Measurements from ENCODE around the gene ARHGAP8. TPM values are rescaled to one million over a fixed set of nuclear protein-coding genes. Genes with fewer than 3 reads are reported as not detected.

ARHGAP8 gene
- total and polyA plus RNA-seq, 2 of the 13 experiments (the other 11 are each of a cell fraction or from before 2014, with no cell fraction given): 0.07 TPM; not detected in 1

DNA sequence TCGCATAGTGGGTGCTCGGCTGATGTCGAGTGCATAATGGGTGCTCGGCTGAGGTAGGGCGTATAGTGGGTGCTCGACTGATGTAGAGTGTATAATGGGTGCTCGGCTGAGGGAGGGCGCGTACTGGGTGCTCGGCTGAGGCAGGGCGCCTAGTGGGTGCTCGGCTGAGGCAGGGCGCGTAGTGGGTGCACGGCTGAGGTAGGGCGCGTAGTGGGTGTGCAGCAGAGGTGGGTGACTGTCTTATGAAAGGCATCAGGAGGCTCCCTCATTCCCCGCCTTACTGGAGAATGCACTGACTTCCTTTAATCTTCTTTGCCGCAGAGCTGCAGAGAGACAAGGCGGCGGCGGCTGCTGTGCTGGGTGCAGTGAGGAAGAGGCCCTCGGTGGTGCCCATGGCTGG is 33.8 kb downstream of the ARHGAP8 start (continued):
- TF ChIP-seq, protein P1, sequence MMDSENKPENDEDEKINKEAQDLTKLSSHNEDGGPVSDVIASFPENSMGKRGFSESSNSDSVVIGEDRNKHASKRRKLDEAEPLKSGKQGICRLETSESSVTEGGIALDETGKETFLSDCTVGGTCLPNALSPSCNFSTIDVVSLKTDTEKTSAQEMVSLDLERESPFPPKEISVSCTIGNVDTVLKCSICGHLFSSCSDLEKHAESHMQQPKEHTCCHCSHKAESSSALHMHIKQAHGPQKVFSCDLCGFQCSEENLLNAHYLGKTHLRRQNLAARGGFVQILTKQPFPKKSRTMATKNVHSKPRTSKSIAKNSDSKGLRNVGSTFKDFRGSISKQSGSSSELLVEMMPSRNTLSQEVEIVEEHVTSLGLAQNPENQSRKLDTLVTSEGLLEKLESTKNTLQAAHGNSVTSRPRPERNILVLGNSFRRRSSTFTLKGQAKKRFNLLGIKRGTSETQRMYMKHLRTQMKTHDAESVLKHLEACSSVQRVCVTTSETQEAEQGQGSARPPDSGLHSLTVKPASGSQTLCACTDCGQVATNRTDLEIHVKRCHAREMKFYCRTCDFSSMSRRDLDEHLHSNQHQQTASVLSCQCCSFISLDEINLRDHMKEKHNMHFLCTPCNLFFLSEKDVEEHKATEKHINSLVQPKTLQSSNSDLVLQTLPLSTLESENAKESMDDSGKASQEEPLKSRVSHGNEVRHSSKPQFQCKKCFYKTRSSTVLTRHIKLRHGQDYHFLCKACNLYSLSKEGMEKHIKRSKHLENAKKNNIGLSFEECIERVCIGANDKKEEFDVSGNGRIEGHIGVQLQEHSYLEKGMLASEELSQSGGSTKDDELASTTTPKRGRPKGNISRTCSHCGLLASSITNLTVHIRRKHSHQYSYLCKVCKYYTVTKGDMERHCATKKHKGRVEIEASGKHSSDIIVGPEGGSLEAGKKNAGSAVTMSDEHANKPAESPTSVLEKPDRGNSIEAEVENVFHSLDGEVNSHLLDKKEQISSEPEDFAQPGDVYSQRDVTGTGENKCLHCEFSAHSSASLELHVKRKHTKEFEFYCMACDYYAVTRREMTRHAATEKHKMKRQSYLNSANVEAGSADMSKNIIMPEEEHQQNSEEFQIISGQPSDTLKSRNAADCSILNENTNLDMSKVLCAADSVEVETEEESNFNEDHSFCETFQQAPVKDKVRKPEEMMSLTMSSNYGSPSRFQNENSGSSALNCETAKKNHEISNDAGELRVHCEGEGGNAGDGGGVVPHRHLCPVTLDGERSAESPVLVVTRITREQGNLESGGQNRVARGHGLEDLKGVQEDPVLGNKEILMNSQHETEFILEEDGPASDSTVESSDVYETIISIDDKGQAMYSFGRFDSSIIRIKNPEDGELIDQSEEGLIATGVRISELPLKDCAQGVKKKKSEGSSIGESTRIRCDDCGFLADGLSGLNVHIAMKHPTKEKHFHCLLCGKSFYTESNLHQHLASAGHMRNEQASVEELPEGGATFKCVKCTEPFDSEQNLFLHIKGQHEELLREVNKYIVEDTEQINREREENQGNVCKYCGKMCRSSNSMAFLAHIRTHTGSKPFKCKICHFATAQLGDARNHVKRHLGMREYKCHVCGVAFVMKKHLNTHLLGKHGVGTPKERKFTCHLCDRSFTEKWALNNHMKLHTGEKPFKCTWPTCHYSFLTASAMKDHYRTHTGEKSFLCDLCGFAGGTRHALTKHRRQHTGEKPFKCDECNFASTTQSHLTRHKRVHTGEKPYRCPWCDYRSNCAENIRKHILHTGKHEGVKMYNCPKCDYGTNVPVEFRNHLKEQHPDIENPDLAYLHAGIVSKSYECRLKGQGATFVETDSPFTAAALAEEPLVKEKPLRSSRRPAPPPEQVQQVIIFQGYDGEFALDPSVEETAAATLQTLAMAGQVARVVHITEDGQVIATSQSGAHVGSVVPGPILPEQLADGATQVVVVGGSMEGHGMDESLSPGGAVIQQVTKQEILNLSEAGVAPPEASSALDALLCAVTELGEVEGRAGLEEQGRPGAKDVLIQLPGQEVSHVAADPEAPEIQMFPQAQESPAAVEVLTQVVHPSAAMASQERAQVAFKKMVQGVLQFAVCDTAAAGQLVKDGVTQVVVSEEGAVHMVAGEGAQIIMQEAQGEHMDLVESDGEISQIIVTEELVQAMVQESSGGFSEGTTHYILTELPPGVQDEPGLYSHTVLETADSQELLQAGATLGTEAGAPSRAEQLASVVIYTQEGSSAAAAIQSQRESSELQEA (CRISPR knock-in tag; IDR thresholded peaks at IDR 0.05; ENCODE audit: not compliant biosample characterization): no peak
- TF ChIP-seq SRSF4 (IDR thresholded peaks at IDR 0.05; ENCODE audit: low read depth, low read length, poor library complexity, severe bottlenecking) (no peak), ZNF660 (CRISPR knock-in tag; IDR thresholded peaks at IDR 0.05; ENCODE audit: borderline replicate concordance, low read depth) (no peak), FOXP1 (IDR thresholded peaks at IDR 0.05) (no peak), FOXP1 (CRISPR knock-in tag; IDR thresholded peaks at IDR 0.05) (no peak), ZNF510 (CRISPR knock-in tag; IDR thresholded peaks at IDR 0.05; ENCODE audit: low read depth) (no peak), RAD21 (CRISPR knock-in tag; IDR thresholded peaks at IDR 0.05) (no peak), SRF (IDR thresholded peaks at IDR 0.05; ENCODE audit: low read depth, low read length) (no peak), HES4 (CRISPR knock-in tag; IDR thresholded peaks at IDR 0.05; ENCODE audit: borderline replicate concordance) (no peak)
- TF ChIP-seq, protein P2, sequence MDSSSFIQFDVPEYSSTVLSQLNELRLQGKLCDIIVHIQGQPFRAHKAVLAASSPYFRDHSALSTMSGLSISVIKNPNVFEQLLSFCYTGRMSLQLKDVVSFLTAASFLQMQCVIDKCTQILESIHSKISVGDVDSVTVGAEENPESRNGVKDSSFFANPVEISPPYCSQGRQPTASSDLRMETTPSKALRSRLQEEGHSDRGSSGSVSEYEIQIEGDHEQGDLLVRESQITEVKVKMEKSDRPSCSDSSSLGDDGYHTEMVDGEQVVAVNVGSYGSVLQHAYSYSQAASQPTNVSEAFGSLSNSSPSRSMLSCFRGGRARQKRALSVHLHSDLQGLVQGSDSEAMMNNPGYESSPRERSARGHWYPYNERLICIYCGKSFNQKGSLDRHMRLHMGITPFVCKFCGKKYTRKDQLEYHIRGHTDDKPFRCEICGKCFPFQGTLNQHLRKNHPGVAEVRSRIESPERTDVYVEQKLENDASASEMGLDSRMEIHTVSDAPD (CRISPR knock-in tag; IDR thresholded peaks at IDR 0.05): no peak
- TF ChIP-seq, protein P3, sequence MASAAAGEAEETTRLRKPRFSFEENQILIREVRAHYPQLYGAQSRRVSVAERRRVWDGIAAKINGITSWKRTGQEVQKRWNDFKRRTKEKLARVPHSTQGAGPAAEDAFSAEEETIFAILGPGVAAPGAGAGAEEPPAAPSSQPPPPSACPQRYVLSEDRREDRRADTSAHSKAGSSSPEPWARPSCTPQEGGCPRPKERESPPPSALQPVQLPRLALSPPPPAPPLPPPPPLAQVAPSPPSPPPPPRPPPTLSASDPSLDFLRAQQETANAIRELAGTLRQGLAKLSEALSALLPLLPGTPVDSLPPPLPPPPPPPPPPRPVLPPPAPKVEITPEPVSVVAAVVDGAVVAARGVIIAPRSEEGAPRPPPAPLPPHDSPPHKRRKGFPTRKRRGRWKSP (CRISPR knock-in tag; IDR thresholded peaks at IDR 0.05): no peak
- TF ChIP-seq, protein P4, sequence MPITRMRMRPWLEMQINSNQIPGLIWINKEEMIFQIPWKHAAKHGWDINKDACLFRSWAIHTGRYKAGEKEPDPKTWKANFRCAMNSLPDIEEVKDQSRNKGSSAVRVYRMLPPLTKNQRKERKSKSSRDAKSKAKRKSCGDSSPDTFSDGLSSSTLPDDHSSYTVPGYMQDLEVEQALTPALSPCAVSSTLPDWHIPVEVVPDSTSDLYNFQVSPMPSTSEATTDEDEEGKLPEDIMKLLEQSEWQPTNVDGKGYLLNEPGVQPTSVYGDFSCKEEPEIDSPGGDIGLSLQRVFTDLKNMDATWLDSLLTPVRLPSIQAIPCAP (CRISPR knock-in tag; IDR thresholded peaks at IDR 0.05; ENCODE audit: low read depth): no peak
